Astrocyte (in vitro differentiated cells and primary cell): ENCODE data around the gene XXYLT1. TPM values are rescaled to one million over a fixed set of nuclear protein-coding genes. Genes with fewer than 3 reads are reported as not detected.
"Not testable (repeated sequence)": the region's sequence is repeated elsewhere in the genome, so short reads cannot be mapped to it uniquely, and the experiment has no call there.

ENCODE experiments used
- DNase-seq: peaks from one replicate; pipeline ENCODE4 v3.0.0-alpha.2; 2010; ENCODE audit warnings: low read depth
- FAIRE-seq: peaks from 2 replicates; lab custom pipeline; 2011; peaks lifted over from hg19 to GRCh38; lab: Jason Lieb, UNC
- H2AFZ ChIP-seq: 2 replicates; pipeline ENCODE4 v1.6.0; 2012; ENCODE audit warnings: low read depth, low read length, inconsistent platforms
- H3K27ac ChIP-seq: 2 replicates; pipeline ENCODE4 v1.5.1; 2011; ENCODE audit warnings: low read depth, low read length, inconsistent platforms
- H3K27me3 ChIP-seq: 2 replicates; pipeline ENCODE4 v1.6.0; 2011; ENCODE audit warnings: low read length, inconsistent platforms; ENCODE audit not compliant: insufficient read depth
- H3K36me3 ChIP-seq: 2 replicates; pipeline ENCODE4 v1.5.1; 2011; ENCODE audit warnings: low read length, inconsistent platforms; ENCODE audit not compliant: insufficient read depth
- H3K4me1 ChIP-seq: 2 replicates; pipeline ENCODE4 v1.5.1; 2011; ENCODE audit warnings: low read length, inconsistent platforms; ENCODE audit not compliant: insufficient read depth
- H3K4me2 ChIP-seq: 2 replicates; pipeline ENCODE4 v1.6.0; 2012; ENCODE audit warnings: low read length, inconsistent platforms
- H3K4me3 ChIP-seq: 2 replicates; pipeline ENCODE4 v1.5.1; 2011; ENCODE audit warnings: low read depth, mild to moderate bottlenecking, low read length, inconsistent platforms; ENCODE audit not compliant: insufficient read depth
- H3K79me2 ChIP-seq: 2 replicates; pipeline ENCODE4 v1.6.0; 2012; ENCODE audit warnings: mild to moderate bottlenecking, low read length, inconsistent platforms; ENCODE audit not compliant: insufficient read depth
- H3K9ac ChIP-seq: 2 replicates; pipeline ENCODE4 v1.6.0; 2012; ENCODE audit warnings: mild to moderate bottlenecking, low read length, inconsistent platforms
- H3K9me3 ChIP-seq: 2 replicates; pipeline ENCODE4 v1.5.1; 2012; ENCODE audit warnings: low read depth, mild to moderate bottlenecking, low read length, inconsistent platforms; ENCODE audit not compliant: insufficient read depth
- H4K20me1 ChIP-seq: 2 replicates; pipeline ENCODE4 v1.6.0; 2012; ENCODE audit warnings: low read length, inconsistent platforms; ENCODE audit not compliant: insufficient read depth
- H3K27ac Mint-ChIP-seq: one replicate; pipeline ENCODE4 v1.8.0; 2021; ENCODE audit warnings: mild to moderate bottlenecking, mixed read lengths; ENCODE audit not compliant: unreplicated experiment
- H3K27me3 Mint-ChIP-seq: one replicate; pipeline ENCODE4 v1.8.0; 2021; ENCODE audit warnings: low read depth, mixed read lengths; ENCODE audit not compliant: unreplicated experiment
- H3K36me3 Mint-ChIP-seq: one replicate; pipeline ENCODE4 v1.8.0; 2021; ENCODE audit warnings: low read depth, mixed read lengths; ENCODE audit not compliant: unreplicated experiment
- H3K4me1 Mint-ChIP-seq: one replicate; pipeline ENCODE4 v1.8.0; 2021; ENCODE audit warnings: low read depth, mixed read lengths; ENCODE audit not compliant: unreplicated experiment
- H3K4me3 Mint-ChIP-seq: one replicate; pipeline ENCODE4 v1.8.0; 2021; ENCODE audit warnings: mild to moderate bottlenecking, moderate library complexity, mixed read lengths; ENCODE audit not compliant: unreplicated experiment
- H3K9me3 Mint-ChIP-seq: one replicate; pipeline ENCODE4 v1.8.0; 2021; ENCODE audit warnings: mild to moderate bottlenecking, mixed read lengths; ENCODE audit not compliant: unreplicated experiment
- EZH2 ChIP-seq: IDR thresholded peaks from 2 replicates; pipeline ENCODE4 v1.6.1; 2012; ENCODE audit warnings: mild to moderate bottlenecking, low read length, inconsistent platforms; ENCODE audit not compliant: insufficient read depth
- total RNA-seq: library from RNA; stranded (reverse); gene quantifications from 2 replicates; pipeline ENCODE4 v1.2.1, GENCODE V29; 2021
- TF ChIP-seq, protein P1 (sequence below): IDR thresholded peaks from 2 replicates; pipeline ENCODE4 v1.5.1; 2011; ENCODE audit warnings: low read depth, mild to moderate bottlenecking, inconsistent platforms, low read length, moderate library complexity; ENCODE audit not compliant: insufficient read depth

XXYLT1 gene
- total RNA-seq, 1 donor from 2014 or later = 26.2 TPM

DNA sequence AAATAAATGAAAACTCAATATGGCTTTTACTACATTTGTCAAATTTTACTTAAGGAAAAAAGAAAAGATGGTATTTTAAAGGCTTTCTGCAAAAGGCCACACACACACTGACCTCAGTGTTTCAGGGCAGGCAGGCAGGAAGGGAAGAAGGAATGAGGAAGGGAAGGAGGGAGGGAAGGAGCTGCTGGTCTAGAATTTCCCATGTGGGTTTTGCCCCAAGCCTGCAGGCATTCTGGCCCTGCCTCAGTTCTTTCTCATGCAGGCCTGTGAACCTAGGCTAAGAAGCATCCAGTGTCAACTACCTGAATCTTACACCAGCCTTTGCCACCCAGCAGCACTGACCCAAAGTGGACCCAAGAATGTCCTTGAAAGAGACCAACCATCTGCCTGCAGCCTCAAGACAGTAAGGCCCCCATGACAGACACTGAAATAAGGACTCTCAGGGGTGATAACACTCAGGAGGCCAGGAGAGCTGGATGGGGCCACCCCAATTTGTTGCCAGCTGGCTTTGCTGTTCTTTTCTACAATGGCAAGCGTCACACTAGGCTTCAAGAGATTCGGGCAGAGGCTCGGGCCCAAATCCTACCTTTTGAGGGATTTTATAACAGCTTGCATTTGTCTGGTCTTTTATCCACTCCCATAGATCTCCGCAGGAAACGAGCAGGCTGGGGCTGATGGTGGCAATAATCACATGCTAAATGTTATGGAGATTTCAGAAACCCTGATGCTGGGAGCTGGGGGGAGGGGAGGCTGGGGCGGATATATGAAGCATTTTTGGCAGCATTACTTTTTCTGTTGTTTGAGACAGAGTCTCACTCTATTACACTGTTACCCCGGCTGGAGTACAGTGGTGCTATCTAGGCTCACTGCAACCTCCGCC lies 51.4 kb downstream of the XXYLT1 start:
- TF ChIP-seq EZH2 = no peak
- TF ChIP-seq, protein P1, sequence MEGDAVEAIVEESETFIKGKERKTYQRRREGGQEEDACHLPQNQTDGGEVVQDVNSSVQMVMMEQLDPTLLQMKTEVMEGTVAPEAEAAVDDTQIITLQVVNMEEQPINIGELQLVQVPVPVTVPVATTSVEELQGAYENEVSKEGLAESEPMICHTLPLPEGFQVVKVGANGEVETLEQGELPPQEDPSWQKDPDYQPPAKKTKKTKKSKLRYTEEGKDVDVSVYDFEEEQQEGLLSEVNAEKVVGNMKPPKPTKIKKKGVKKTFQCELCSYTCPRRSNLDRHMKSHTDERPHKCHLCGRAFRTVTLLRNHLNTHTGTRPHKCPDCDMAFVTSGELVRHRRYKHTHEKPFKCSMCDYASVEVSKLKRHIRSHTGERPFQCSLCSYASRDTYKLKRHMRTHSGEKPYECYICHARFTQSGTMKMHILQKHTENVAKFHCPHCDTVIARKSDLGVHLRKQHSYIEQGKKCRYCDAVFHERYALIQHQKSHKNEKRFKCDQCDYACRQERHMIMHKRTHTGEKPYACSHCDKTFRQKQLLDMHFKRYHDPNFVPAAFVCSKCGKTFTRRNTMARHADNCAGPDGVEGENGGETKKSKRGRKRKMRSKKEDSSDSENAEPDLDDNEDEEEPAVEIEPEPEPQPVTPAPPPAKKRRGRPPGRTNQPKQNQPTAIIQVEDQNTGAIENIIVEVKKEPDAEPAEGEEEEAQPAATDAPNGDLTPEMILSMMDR = no peak
- Histone ChIP-seq H3K9ac (no peak overlapping the region), H3K9me3 (no peaks in the 10 kb centered on the region), H3K4me3 (no peak overlapping the region), H4K20me1 (no peaks in the 10 kb centered on the region), H3K27me3 (no peaks in the 10 kb centered on the region), H3K79me2 (peaks cover 10% of the 10 kb centered on the region), H3K36me3 (no peaks in the 10 kb centered on the region), H3K4me1 (no peaks in the 10 kb centered on the region), H3K27ac (no peak overlapping the region), H2AFZ (no peak overlapping the region), H3K4me2 (no peak overlapping the region)
- Mint-ChIP-seq H3K27ac (no peak overlapping the region), H3K27me3 (no peaks in the 10 kb centered on the region), H3K9me3 (peaks cover 2% of the 10 kb centered on the region), H3K4me3 (no peak overlapping the region), H3K36me3 (peaks cover 4% of the 10 kb centered on the region), H3K4me1 (peaks cover 8% of the 10 kb centered on the region)
- no peak for DNase-seq
- no peak for FAIRE-seq

DNA sequence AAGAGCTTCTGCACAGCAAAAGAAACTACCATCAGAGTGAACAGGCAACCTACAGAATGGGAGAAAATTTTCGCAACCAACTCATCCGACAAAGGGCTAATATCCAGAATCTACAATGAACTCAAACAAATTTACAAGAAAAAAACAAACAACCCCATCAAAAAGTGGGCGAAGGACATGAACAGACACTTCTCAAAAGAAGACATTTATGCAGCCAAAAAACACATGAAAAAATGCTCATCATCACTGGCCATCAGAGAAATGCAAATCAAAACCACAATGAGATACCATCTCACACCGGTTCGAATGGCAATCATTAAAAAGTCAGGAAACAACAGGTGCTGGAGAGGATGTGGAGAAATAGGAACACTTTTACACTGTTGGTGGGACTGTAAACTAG lies 52.6 kb downstream of the XXYLT1 start:
- H2AFZ ChIP-seq, H3K27ac ChIP-seq, H3K27ac Mint-ChIP-seq, H3K4me3 ChIP-seq, H3K9me3 Mint-ChIP-seq, H3K4me3 Mint-ChIP-seq, H3K27me3 Mint-ChIP-seq, H3K36me3 ChIP-seq, DNase-seq, H3K36me3 Mint-ChIP-seq, H3K4me2 ChIP-seq, FAIRE-seq, H3K4me1 ChIP-seq, H3K4me1 Mint-ChIP-seq, H3K9ac ChIP-seq, H3K9me3 ChIP-seq, H4K20me1 ChIP-seq, H3K27me3 ChIP-seq: not testable (repeated sequence)
- H3K79me2 ChIP-seq = peaks cover 13% of the 10 kb centered on the region

GRCh38 chr3:195215576-195215975 lies 55.4 kb downstream of the XXYLT1 start:
- not testable (repeated sequence) for DNase-seq, H3K27ac ChIP-seq, FAIRE-seq

More at GRCh38 chr3:195215576-195215975, 55.4 kb downstream of the XXYLT1 start:
- H3K79me2 ChIP-seq, H3K4me1 ChIP-seq, H3K27ac Mint-ChIP-seq, H3K4me3 ChIP-seq, H3K9me3 Mint-ChIP-seq, H3K4me1 Mint-ChIP-seq, H3K9ac ChIP-seq, H4K20me1 ChIP-seq, H2AFZ ChIP-seq, H3K4me2 ChIP-seq, H3K36me3 ChIP-seq, H3K9me3 ChIP-seq, H3K4me3 Mint-ChIP-seq, H3K27me3 ChIP-seq, H3K27me3 Mint-ChIP-seq: not testable (repeated sequence)
- peaks cover 11% of the 10 kb centered on the region for H3K36me3 Mint-ChIP-seq
